NOMO-1 treated with dmso at 0.1 percent for 144 hours (cell line): ENCODE results near the gene NEUROD4.
"Not testable (repeated sequence)": the region's sequence is repeated elsewhere in the genome, so short reads cannot be mapped to it uniquely, and the experiment has no call there.

Experiments used
- DNase-seq: peaks from one replicate; lab custom pipeline; 2025; ENCODE audit not compliant: unreplicated experiment; lab: John Stamatoyannopoulos, UW

Gene NEUROD4

GRCh38 chr12:55019784-55020183 is at the start of gene NEUROD4:
Gene NEUROD4 (plus strand): TSS chr12:55019974. CDS start chr12:55026440, 6,466 bp downstream.
- DNase-seq = peak; percentile 42

GRCh38 chr12:54970741-54971140 is 49.0 kb upstream of the NEUROD4 start:
- DNase-seq = no peak

GRCh38 chr12:54973556-54973955 is 46.2 kb upstream of the NEUROD4 start:
- no peak for DNase-seq

GRCh38 chr12:54974279-54974678 is 45.5 kb upstream of the NEUROD4 start:
- DNase-seq = no peak

- no peak for DNase-seq
Observed at GRCh38 chr12:54975272-54975671, 44.5 kb upstream of the NEUROD4 start.

GRCh38 chr12:54975875-54976274 is 43.9 kb upstream of the NEUROD4 start:
- DNase-seq = no peak

- DNase-seq = no peak
Observed at GRCh38 chr12:54977155-54977554, 42.6 kb upstream of the NEUROD4 start.

GRCh38 chr12:54977857-54978256 is 41.9 kb upstream of the NEUROD4 start:
- no peak for DNase-seq

GRCh38 chr12:54980341-54980740 is 39.4 kb upstream of the NEUROD4 start:
- DNase-seq = no peak

- no peak for DNase-seq
Observed at GRCh38 chr12:54981796-54982195, 38.0 kb upstream of the NEUROD4 start.

GRCh38 chr12:54983536-54984101 is 36.2 kb upstream of the NEUROD4 start:
- no peak for DNase-seq

GRCh38 chr12:54984658-54985376 is 35.0 kb upstream of the NEUROD4 start, which contains the start of gene TESPA1:
Gene TESPA1 (minus strand): TSS chr12:54984762. CDS start chr12:54974562, 10,200 bp downstream.
- DNase-seq = peak; percentile 66

- DNase-seq = not testable (repeated sequence)
Observed at GRCh38 chr12:54986773-54987172, 33.0 kb upstream of the NEUROD4 start.

GRCh38 chr12:54987611-54988231 is 32.1 kb upstream of the NEUROD4 start:
- no peak for DNase-seq

- DNase-seq = no peak
Observed at GRCh38 chr12:54988402-54989054, 31.2 kb upstream of the NEUROD4 start.

GRCh38 chr12:54989829-54990228 is 29.9 kb upstream of the NEUROD4 start:
- no peak for DNase-seq

- peak; percentile 45 for DNase-seq
Observed at GRCh38 chr12:54991161-54991990, 28.4 kb upstream of the NEUROD4 start.

- no peak for DNase-seq
Observed at GRCh38 chr12:54991991-54992375, 27.8 kb upstream of the NEUROD4 start.

- peak; percentile 7 for DNase-seq
Observed at GRCh38 chr12:54993181-54993835, 26.5 kb upstream of the NEUROD4 start.

GRCh38 chr12:54996205-54996604 is 23.6 kb upstream of the NEUROD4 start:
- no peak for DNase-seq
